ENCODE results near the gene RASD2. TPM values are rescaled to one million over a fixed set of nuclear protein-coding genes. Genes with fewer than 3 reads are reported as not detected.

Gene RASD2
- total RNA-seq, 1 experiment from 2014 or later, result 2.4 TPM

DNA sequence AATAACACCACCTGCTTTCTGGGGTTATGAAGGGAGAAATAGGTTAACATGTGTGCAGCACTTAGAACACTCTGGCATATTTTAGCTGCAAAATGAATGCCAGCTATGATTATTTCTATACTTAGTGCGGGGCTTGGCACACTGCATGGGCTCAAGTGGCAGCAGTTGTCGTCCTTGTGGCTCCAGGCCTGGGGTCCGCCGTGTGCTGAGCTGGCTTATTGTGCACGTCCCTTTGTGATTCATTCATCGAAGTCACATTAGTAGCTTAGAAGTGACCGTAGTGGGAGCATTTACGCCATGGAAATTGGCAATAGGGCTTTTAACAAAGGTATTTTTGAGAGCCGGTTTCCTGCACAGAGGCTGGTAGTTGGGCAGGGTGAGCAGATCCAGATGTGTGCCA, 4.2 kb downstream of the RASD2 start:
- DNase-seq (ENCODE audit: low read depth, low spot score), result no peak
- H3K9ac ChIP-seq (ENCODE audit: low read length), result no peak overlapping the region
- H3K4me3 ChIP-seq (replicated peaks in 1 of 2; ENCODE audit: low read depth in 1 of 2, low read length in 2 of 2), result no peak overlapping the region
- POLR2A ChIA-PET, result no interaction called here
- intact Hi-C loops (cut with micrococcal nuclease), result no loop called here
- TF ChIP-seq, protein P1, sequence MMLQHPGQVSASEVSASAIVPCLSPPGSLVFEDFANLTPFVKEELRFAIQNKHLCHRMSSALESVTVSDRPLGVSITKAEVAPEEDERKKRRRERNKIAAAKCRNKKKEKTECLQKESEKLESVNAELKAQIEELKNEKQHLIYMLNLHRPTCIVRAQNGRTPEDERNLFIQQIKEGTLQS (IDR thresholded peaks at IDR 0.05), result no peak
- TF ChIP-seq CBX3 (IDR thresholded peaks at IDR 0.05; ENCODE audit: low read depth), result no peak
- TF ChIP-seq, protein P2, sequence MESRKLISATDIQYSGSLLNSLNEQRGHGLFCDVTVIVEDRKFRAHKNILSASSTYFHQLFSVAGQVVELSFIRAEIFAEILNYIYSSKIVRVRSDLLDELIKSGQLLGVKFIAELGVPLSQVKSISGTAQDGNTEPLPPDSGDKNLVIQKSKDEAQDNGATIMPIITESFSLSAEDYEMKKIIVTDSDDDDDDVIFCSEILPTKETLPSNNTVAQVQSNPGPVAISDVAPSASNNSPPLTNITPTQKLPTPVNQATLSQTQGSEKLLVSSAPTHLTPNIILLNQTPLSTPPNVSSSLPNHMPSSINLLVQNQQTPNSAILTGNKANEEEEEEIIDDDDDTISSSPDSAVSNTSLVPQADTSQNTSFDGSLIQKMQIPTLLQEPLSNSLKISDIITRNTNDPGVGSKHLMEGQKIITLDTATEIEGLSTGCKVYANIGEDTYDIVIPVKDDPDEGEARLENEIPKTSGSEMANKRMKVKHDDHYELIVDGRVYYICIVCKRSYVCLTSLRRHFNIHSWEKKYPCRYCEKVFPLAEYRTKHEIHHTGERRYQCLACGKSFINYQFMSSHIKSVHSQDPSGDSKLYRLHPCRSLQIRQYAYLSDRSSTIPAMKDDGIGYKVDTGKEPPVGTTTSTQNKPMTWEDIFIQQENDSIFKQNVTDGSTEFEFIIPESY (IDR thresholded peaks at IDR 0.05; ENCODE audit: extremely low read depth, insufficient replicate concordance, low read length), result no peak
- TF ChIP-seq POLR2AphosphoS5 (IDR thresholded peaks at IDR 0.05; ENCODE audit: low read depth, low read length), result no peak
- no peaks in the 10 kb centered on the region for H3K36me3 ChIP-seq (ENCODE audit: control insufficient read depth in 1 of 2, insufficient read depth in 2 of 2, low read length in 2 of 2)
- H3K79me2 ChIP-seq (ENCODE audit: insufficient read depth, low read length), result no peaks in the 10 kb centered on the region
- peaks cover 19 to 31% of the 10 kb centered on the region in 2 experiments for H3K4me1 ChIP-seq (ENCODE audit: control insufficient read depth in 1 of 2, insufficient read depth in 2 of 2, low read length in 2 of 2)
- CTCF ChIA-PET, result no interaction called here
- H2AFZ ChIP-seq (ENCODE audit: low read depth, low read length, poor library complexity, severe bottlenecking), result no peak overlapping the region
- no peaks in the 10 kb centered on the region for H4K20me1 ChIP-seq (ENCODE audit: insufficient read depth)
- no peaks in the 10 kb centered on the region for H3K27me3 ChIP-seq (ENCODE audit: insufficient read depth, low read length)
- H3K27ac ChIP-seq (ENCODE audit: low read depth, low read length), result no peak overlapping the region
- RAD21 ChIA-PET (ENCODE audit: low non-redundant PET in 1 of 2, low total read pairs in 2 of 2, uncharacterized antibody in 2 of 2, unreplicated experiment in 2 of 2), result no interaction called here
- H3K9me3 ChIP-seq (ENCODE audit: control insufficient read depth in 1 of 2, insufficient read depth in 1 of 2, low read depth in 1 of 2, low read length in 2 of 2), result no peaks in the 10 kb centered on the region
- no TSS peak for BruUV-seq (replicated peaks)
- no peak overlapping the region for H3K4me2 ChIP-seq (ENCODE audit: low read length)
- no peak for ATAC-seq
- no peaks in the 10 kb centered on the region for H3K9me2 ChIP-seq (ENCODE audit: insufficient read depth)

DNA sequence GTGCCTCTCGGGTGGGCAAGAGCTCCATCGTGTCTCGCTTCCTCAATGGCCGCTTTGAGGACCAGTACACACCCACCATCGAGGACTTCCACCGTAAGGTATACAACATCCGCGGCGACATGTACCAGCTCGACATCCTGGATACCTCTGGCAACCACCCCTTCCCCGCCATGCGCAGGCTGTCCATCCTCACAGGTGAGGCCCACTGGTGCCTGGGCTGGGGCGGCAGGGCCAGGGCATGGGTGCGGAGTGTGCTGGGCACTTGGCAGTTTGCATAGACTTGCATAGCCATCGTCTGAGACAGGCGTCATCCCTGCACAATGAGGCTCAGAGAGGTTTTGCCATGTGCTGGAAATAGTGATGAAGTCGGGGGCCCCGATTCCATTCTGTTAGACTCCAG, 6.3 kb downstream of the RASD2 start:
- Histone ChIP-seq H3K9ac (ENCODE audit: low read length) (no peak overlapping the region), H3K27me3 (ENCODE audit: insufficient read depth, low read length) (no peaks in the 10 kb centered on the region), H3K4me3 (replicated peaks in 1 of 2; ENCODE audit: low read depth in 1 of 2, low read length in 2 of 2) (no peak overlapping the region), H3K27ac (ENCODE audit: low read depth, low read length) (no peak overlapping the region; the same call in 1 of the 2 replicates), H2AFZ (ENCODE audit: low read depth, low read length, poor library complexity, severe bottlenecking) (no peak overlapping the region), H3K9me2 (ENCODE audit: insufficient read depth) (no peaks in the 10 kb centered on the region), H3K4me2 (ENCODE audit: low read length) (no peak overlapping the region), H4K20me1 (ENCODE audit: insufficient read depth) (no peaks in the 10 kb centered on the region), H3K4me1 (ENCODE audit: control insufficient read depth in 1 of 2, insufficient read depth in 2 of 2, low read length in 2 of 2) (peaks cover 11 to 15% of the 10 kb centered on the region in 2 experiments), H3K9me3 (ENCODE audit: control insufficient read depth in 1 of 2, insufficient read depth in 1 of 2, low read depth in 1 of 2, low read length in 2 of 2) (no peaks in the 10 kb centered on the region), H3K79me2 (ENCODE audit: insufficient read depth, low read length) (no peaks in the 10 kb centered on the region), H3K36me3 (ENCODE audit: control insufficient read depth in 1 of 2, insufficient read depth in 2 of 2, low read length in 2 of 2) (no peaks in the 10 kb centered on the region)
- RAD21 ChIA-PET (ENCODE audit: low non-redundant PET in 1 of 2, low total read pairs in 2 of 2, uncharacterized antibody in 2 of 2, unreplicated experiment in 2 of 2), result no interaction called here
- POLR2A ChIA-PET, result no interaction called here
- no TSS peak for BruUV-seq (replicated peaks)
- ATAC-seq (no peak), DNase-seq (ENCODE audit: low read depth, low spot score) (no peak)
- intact Hi-C loops (cut with micrococcal nuclease), result no loop called here
- CTCF ChIA-PET, result no interaction called here
- TF ChIP-seq CEBPB (IDR thresholded peaks at IDR 0.05; ENCODE audit: low read depth), result no peak
- TF ChIP-seq ZNF274 (IDR thresholded peaks at IDR 0.05; ENCODE audit: low read depth, low read length), result no peak
- no peak for TF ChIP-seq POLR2AphosphoS5 (IDR thresholded peaks at IDR 0.05; ENCODE audit: low read depth, low read length)
- no peak for TF ChIP-seq SRF (IDR thresholded peaks at IDR 0.05; ENCODE audit: low read depth)
- TF ChIP-seq, protein P3, sequence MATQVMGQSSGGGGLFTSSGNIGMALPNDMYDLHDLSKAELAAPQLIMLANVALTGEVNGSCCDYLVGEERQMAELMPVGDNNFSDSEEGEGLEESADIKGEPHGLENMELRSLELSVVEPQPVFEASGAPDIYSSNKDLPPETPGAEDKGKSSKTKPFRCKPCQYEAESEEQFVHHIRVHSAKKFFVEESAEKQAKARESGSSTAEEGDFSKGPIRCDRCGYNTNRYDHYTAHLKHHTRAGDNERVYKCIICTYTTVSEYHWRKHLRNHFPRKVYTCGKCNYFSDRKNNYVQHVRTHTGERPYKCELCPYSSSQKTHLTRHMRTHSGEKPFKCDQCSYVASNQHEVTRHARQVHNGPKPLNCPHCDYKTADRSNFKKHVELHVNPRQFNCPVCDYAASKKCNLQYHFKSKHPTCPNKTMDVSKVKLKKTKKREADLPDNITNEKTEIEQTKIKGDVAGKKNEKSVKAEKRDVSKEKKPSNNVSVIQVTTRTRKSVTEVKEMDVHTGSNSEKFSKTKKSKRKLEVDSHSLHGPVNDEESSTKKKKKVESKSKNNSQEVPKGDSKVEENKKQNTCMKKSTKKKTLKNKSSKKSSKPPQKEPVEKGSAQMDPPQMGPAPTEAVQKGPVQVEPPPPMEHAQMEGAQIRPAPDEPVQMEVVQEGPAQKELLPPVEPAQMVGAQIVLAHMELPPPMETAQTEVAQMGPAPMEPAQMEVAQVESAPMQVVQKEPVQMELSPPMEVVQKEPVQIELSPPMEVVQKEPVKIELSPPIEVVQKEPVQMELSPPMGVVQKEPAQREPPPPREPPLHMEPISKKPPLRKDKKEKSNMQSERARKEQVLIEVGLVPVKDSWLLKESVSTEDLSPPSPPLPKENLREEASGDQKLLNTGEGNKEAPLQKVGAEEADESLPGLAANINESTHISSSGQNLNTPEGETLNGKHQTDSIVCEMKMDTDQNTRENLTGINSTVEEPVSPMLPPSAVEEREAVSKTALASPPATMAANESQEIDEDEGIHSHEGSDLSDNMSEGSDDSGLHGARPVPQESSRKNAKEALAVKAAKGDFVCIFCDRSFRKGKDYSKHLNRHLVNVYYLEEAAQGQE (IDR thresholded peaks at IDR 0.05; ENCODE audit: low read depth), result no peak
- TF ChIP-seq, protein P2 (IDR thresholded peaks at IDR 0.05; ENCODE audit: extremely low read depth, insufficient replicate concordance, low read length), result no peak
- TF ChIP-seq, protein P4, sequence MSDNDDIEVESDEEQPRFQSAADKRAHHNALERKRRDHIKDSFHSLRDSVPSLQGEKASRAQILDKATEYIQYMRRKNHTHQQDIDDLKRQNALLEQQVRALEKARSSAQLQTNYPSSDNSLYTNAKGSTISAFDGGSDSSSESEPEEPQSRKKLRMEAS (IDR thresholded peaks at IDR 0.05), result no peak
- no peak for TF ChIP-seq SIN3A (IDR thresholded peaks at IDR 0.05; ENCODE audit: low read depth)
- TF ChIP-seq EZH2 (IDR thresholded peaks at IDR 0.05), result no peak
- TF ChIP-seq, protein P1 (IDR thresholded peaks at IDR 0.05), result no peak

All from HCT116 (cell line).